GM18505 (cell line): ENCODE results near the gene SLC9A1.
"Not testable (repeated sequence)": the region's sequence is repeated elsewhere in the genome, so short reads cannot be mapped to it uniquely, and the experiment has no call there.

Source experiments
- ATAC-seq: cut with Tn5 transposase; IDR thresholded peaks from one replicate; pipeline ENCODE4 v1.9.1; 2021; ENCODE audit not compliant: unreplicated experiment
- POLR2A ChIP-seq: IDR thresholded peaks from 4 replicates; pipeline ENCODE4 v1.6.1; 2011; ENCODE audit warnings: borderline replicate concordance; ENCODE audit not compliant: insufficient read depth, insufficient read length; ENCODE audit errors: extremely low read depth

SLC9A1 gene

DNA sequence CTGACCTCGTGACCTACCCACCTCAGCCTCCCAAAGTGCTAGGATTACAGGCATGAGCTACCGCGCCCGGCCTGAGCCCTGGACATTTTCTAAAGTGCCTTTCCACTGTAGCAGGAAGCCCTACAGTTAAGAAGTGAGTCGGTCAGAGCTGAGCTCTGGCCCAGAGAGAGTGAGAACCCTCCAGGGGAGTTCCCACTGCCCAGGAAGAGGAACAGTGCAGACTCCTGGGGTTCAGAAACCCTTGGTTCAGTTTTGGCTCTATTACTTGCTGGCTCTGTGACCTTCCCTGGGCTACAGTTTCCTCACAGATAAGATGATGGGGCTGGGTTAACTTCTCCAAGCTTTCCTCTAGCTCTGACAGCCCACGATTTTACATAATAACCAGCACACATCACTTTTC is 20.9 kb downstream of the SLC9A1 start:
- TF ChIP-seq POLR2A, result no peak
- no peak for ATAC-seq

- TF ChIP-seq POLR2A, result no peak
- no peak for ATAC-seq
These were observed 21.8 kb downstream of the SLC9A1 start for GRCh38 chr1:27133158-27133557.

GRCh38 chr1:27132624-27133023 is 22.3 kb downstream of the SLC9A1 start:
- no peak for TF ChIP-seq POLR2A

GRCh38 chr1:27132147-27132546 is 22.8 kb downstream of the SLC9A1 start:
- no peak for TF ChIP-seq POLR2A
- no peak for ATAC-seq

More at GRCh38 chr1:27132624-27133023, 22.3 kb downstream of the SLC9A1 start:
- no peak for ATAC-seq

DNA sequence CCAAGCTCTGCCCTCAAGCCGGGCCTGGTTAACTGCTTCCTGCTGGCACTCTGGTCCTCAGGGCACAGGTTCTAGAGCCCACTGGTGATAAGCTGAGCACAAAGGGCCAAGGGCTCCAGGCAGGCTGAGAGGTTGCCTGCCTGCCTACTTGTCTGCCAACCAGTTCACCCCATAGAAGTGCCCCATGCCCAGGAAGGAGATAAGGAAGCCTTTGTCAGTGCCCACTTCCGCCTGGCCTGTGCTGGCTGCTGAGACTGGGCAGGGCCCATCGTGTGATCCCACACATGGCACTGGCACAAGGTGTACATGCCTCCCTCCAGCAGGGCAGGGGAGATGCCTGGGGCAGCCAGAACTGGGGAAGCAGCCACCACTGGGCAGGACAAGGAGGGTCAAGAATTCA is 24.1 kb downstream of the SLC9A1 start:
- no peak for TF ChIP-seq POLR2A
- ATAC-seq, result no peak

GRCh38 chr1:27129225-27129624 is 25.7 kb downstream of the SLC9A1 start:
- ATAC-seq, result no peak
- no peak for TF ChIP-seq POLR2A

- no peak for ATAC-seq
- no peak for TF ChIP-seq POLR2A
These were observed 27.5 kb downstream of the SLC9A1 start for GRCh38 chr1:27127419-27127818.

DNA sequence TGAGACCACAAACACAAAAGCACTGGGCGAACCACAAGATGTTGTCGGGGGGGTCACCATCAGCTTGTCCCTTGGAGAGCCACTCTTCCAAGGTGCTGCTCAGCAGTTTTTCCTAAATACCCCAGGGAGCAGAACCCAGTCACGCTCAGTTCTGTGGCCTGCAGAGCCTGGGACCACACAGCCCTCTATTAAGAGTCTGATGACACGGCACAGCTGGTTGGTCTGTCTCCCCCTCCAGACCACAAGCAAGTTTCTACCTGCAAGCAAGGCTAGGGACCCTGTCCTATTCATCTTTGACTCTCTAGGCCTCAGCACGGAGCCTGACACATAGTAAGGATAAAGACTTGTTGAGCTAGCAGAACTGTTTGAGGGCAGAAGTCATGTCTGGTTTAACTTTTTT is 28.5 kb downstream of the SLC9A1 start:
- TF ChIP-seq POLR2A, result no peak
- ATAC-seq, result no peak

GRCh38 chr1:27125125-27125524 is 29.8 kb downstream of the SLC9A1 start:
- ATAC-seq, result not testable (repeated sequence)

DNA sequence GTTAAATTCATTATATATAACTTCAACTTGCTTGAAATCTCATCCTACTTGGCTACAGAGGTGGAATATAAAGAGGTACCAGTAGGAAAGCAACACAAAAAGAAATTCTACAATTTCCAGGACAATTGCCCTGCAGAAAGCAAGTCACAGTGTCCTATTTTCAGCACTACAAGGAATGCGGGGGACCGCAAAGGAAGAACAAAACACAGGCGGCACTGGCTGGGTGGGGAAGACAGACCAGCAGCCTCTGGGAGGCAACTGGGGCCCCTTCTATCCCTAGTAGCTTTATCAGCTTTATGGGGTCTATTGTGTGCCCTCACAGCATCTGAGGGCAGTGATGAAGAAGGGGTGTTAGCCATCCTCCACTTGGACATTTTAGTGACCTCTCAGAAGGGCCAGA is 30.5 kb downstream of the SLC9A1 start:
- no peak for ATAC-seq
- TF ChIP-seq POLR2A, result no peak

DNA sequence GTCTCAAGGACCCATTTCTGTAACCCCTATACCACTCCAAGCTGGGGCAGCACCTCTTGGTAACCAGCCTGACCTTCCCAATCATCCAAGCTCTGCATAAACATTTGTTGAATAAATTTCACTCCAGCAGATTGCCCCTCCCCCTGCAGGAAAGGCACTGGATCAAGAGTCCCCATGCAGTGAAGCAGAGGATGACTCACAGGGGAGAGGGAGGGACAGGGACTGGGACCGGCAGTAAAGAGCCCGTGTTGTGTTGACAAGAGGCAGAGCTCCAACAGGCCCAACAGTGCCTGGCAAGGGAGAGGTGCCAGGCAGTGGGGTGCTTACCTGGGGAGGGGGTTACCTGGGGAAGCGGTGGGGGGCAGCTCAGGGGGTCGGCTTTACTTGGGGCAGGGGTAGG is 32.3 kb downstream of the SLC9A1 start:
- no peak for TF ChIP-seq POLR2A
- no peak for ATAC-seq

DNA sequence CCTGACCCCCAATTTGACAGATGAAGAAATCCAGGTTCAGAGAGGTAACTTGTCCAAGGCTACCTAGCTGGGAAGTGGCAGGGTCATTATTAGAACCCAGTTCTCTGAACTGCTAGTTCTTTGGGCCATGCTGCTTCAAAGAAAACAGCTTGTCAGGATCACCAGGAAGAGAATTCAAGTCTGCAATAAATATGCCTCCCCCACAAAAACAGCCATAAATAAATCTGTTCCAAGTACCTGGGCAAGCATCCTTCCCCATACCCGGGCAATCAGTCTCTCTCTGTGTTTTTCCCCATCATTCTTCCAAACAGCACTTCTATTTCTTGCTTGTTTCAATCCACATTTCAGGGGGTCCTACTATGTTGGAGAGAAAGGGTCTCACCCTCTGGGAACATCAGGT is 34.1 kb downstream of the SLC9A1 start:
- TF ChIP-seq POLR2A, result no peak
- ATAC-seq, result no peak

DNA sequence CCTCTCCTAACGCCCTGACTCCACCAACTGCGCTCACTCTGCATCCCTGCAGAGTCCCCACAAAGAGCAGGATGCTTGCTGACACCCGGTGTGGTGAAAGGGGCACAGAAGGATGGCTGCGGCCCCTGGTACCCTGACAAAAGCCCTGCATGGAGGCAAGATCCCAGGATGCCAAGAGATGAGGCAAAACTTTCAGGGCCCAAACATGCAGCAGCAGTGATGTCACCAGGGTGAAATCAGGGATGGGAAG is 36.6 kb downstream of the SLC9A1 start:
- ATAC-seq, result no peak
- TF ChIP-seq POLR2A, result no peak

DNA sequence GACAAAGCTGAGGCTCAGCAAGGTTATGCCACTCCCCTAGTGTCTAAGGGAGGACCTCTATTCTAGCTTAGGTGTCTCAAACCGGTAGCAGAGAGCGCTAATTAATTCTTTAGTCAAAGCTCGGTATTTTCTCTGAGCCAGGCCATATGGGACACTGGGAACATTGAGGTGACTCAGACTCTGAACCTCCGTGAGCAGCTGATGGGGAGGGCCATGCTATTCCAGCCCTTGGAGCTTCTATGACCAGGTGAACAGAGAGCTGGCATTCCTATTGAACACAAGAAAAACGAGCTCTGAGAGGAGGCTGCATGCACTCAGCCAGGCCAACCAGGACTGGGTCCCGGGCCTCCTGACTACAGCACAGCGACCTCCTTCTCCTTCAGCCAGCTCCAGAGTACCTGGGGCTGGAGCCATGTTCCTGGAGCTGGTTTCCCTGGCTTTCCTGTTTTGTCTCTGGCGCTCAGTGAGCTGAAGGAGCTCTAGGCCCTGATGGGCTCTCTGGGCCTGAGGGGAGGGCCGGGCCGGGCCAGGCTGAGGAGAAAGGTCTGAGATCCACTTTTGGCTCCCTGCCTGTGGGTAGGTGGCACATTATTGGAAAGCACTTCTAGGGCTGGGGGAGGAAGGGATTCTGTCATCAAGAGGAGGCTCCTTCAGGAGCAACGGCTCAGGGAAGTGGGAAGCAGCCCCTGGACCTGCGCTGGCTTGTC is 37.0 kb downstream of the SLC9A1 start:
- no peak for TF ChIP-seq POLR2A
- ATAC-seq, result no peak

- ATAC-seq, result no peak
These were observed 38.2 kb downstream of the SLC9A1 start for GRCh38 chr1:27116697-27117096.

DNA sequence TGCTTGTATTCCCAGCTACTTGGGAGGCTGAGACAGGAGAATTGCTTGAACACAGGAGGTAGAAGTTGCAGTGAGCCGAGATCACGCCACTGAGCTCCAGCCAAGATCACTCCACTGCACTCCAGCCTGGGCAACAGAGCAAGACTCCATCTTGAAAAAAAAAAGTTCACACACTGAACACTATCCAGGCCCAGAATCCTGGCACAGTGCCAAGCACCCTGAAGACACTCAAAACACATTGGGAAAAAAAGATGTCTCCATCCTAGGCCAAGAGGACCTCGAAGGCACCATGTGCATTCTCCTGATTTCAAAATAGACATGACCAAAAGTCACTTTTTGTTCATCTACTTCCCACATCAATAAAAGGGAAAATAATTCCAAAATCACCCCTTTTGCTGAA is 38.7 kb downstream of the SLC9A1 start:
- no peak for ATAC-seq

More at GRCh38 chr1:27116697-27117096, 38.2 kb downstream of the SLC9A1 start:
- TF ChIP-seq POLR2A, result no peak

GRCh38 chr1:27114546-27114945 is 40.4 kb downstream of the SLC9A1 start:
- no peak for ATAC-seq
- no peak for TF ChIP-seq POLR2A

More for the DNA sequence above, 38.7 kb downstream of the SLC9A1 start:
- TF ChIP-seq POLR2A, result no peak
